Endothelial cell of umbilical vein (primary cell): ENCODE measurements around the gene PIK3C2G.

ENCODE experiments used
- EZH2 ChIP-seq: IDR thresholded peaks from 2 replicates; pipeline ENCODE4 v1.6.1; 2012; ENCODE audit warnings: borderline replicate concordance, low read depth, mild to moderate bottlenecking, moderate library complexity, low read length, inconsistent platforms; ENCODE audit not compliant: severe bottlenecking
- FOS ChIP-seq: IDR thresholded peaks from 2 replicates; pipeline ENCODE4 v1.6.1; 2011; ENCODE audit warnings: mild to moderate bottlenecking, low read length, moderate library complexity, borderline replicate concordance; ENCODE audit not compliant: insufficient read depth
- GATA2 ChIP-seq: IDR thresholded peaks from 2 replicates; pipeline ENCODE4 v1.7.0; 2011; ENCODE audit warnings: low read depth, mild to moderate bottlenecking, moderate library complexity, mixed read lengths, low read length; ENCODE audit not compliant: insufficient read length, insufficient read depth
- JUN ChIP-seq: IDR thresholded peaks from 2 replicates; pipeline ENCODE4 v1.6.1; 2011; ENCODE audit warnings: borderline replicate concordance, low read depth; ENCODE audit not compliant: insufficient read length, insufficient read depth
- MAX ChIP-seq: IDR thresholded peaks from 2 replicates; pipeline ENCODE4 v1.6.1; 2011; ENCODE audit not compliant: insufficient read depth, insufficient read length
- MYC ChIP-seq: IDR thresholded peaks from one replicate; pipeline ENCODE4 v1.6.1; 2011; ENCODE audit warnings: mild to moderate bottlenecking, low read depth, low read length
- POLR2A ChIP-seq: IDR thresholded peaks from 2 replicates; pipeline ENCODE4 v1.6.1; 2012; ENCODE audit warnings: low read depth, mild to moderate bottlenecking, control low read depth, low read length
- POLR2AphosphoS5 ChIP-seq: IDR thresholded peaks from 2 replicates; pipeline ENCODE4 v1.6.1; 2012; ENCODE audit warnings: low read depth, mild to moderate bottlenecking, control low read depth, low read length, moderate library complexity; ENCODE audit not compliant: insufficient read depth
- TF ChIP-seq, protein P1 (sequence below), 2 donors: IDR thresholded peaks; 1 replicate in 1 of 2; 2 replicates in 1 of 2; pipeline ENCODE4 v1.5.1; 2011; ENCODE audit warnings: low read length in 2 of 2, mild to moderate bottlenecking in 2 of 2, moderate library complexity in 2 of 2, control low read depth in 1 of 2, inconsistent platforms in 1 of 2, low read depth in 1 of 2; ENCODE audit not compliant: insufficient read depth in 1 of 2; ENCODE audit errors: extremely low read depth in 1 of 2

- TF ChIP-seq GATA2 (no peak), MAX (no peak), JUN (no peak), POLR2A (no peak), EZH2 (no peak), POLR2AphosphoS5 (no peak), MYC (no peak), FOS (no peak)
- TF ChIP-seq, protein P1, sequence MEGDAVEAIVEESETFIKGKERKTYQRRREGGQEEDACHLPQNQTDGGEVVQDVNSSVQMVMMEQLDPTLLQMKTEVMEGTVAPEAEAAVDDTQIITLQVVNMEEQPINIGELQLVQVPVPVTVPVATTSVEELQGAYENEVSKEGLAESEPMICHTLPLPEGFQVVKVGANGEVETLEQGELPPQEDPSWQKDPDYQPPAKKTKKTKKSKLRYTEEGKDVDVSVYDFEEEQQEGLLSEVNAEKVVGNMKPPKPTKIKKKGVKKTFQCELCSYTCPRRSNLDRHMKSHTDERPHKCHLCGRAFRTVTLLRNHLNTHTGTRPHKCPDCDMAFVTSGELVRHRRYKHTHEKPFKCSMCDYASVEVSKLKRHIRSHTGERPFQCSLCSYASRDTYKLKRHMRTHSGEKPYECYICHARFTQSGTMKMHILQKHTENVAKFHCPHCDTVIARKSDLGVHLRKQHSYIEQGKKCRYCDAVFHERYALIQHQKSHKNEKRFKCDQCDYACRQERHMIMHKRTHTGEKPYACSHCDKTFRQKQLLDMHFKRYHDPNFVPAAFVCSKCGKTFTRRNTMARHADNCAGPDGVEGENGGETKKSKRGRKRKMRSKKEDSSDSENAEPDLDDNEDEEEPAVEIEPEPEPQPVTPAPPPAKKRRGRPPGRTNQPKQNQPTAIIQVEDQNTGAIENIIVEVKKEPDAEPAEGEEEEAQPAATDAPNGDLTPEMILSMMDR (IDR thresholded peaks at IDR 0.05; ENCODE audit: extremely low read depth in 1 of 2, insufficient read depth in 1 of 2, low read depth in 1 of 2, low read length in 2 of 2), result no peak
These were observed 234.8 kb downstream of the PIK3C2G start for GRCh38 chr12:18496156-18496555.
